Measurements from ENCODE around the gene MOCS1.

DNA sequence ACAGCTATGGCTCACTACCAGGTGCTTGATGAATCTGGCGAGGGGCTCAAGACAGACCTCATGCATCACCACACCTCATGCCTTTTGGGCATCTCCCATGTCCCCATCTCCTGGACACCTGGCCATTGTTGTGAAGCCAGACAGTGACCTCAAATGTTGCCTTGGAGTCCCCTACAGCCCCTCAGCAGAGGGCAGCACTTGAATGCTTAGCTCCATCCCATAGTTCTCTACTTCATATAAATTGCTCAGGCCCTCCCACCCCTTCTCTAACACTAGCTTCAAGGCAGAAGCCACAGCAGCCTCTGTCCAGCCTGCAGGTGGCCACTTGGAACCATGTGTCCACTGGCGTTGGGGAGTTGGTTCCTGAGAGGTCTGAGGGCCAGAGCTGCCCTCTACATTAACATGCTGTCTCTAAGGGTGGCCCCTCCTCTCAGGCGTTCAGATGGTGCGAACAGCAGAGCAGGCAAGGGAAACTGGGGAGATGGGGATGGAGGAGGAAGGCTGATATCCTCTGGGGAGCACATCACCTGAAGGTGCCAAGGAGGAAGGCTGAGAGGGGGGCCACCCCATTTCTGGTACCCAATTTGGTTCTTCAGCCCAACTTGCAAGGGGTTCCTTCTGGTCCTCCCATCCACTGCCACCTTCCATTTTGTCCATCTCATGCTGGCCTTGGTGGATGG lies 31.3 kb downstream of the MOCS1 start:
- TF ChIP-seq, protein P1, sequence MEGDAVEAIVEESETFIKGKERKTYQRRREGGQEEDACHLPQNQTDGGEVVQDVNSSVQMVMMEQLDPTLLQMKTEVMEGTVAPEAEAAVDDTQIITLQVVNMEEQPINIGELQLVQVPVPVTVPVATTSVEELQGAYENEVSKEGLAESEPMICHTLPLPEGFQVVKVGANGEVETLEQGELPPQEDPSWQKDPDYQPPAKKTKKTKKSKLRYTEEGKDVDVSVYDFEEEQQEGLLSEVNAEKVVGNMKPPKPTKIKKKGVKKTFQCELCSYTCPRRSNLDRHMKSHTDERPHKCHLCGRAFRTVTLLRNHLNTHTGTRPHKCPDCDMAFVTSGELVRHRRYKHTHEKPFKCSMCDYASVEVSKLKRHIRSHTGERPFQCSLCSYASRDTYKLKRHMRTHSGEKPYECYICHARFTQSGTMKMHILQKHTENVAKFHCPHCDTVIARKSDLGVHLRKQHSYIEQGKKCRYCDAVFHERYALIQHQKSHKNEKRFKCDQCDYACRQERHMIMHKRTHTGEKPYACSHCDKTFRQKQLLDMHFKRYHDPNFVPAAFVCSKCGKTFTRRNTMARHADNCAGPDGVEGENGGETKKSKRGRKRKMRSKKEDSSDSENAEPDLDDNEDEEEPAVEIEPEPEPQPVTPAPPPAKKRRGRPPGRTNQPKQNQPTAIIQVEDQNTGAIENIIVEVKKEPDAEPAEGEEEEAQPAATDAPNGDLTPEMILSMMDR (IDR thresholded peaks at IDR 0.05; ENCODE audit: insufficient read depth, low read depth, low read length) = no peak
- no peak for TF ChIP-seq EZH2 (IDR thresholded peaks at IDR 0.05; ENCODE audit: insufficient read depth, low read length)
